ENCODE measurements around the gene ARHGEF25.

The ARHGEF25 gene

GRCh38 chr12:57620936-57621496 is 9.8 kb downstream of the ARHGEF25 start:
- no peak for TF ChIP-seq CTCF (conservative IDR thresholded peaks at IDR 0.05)
- H3K27ac ChIP-seq = peak overlapping the region; percentile 46; the same call in 1 of the 2 replicates

GRCh38 chr12:57621497-57622292 is 10.5 kb downstream of the ARHGEF25 start:
- TF ChIP-seq CTCF (conservative IDR thresholded peaks at IDR 0.05) = peak; percentile 98
- peak overlapping the region; percentile 46; the same call in 1 of the 2 replicates for H3K27ac ChIP-seq

- no peak for TF ChIP-seq CTCF (conservative IDR thresholded peaks at IDR 0.05)
- H3K27ac ChIP-seq = no peak overlapping the region; the same call in 1 of the 2 replicates
These were observed 11.3 kb downstream of the ARHGEF25 start for GRCh38 chr12:57622293-57623245.

GRCh38 chr12:57623385-57623784 is 12.2 kb downstream of the ARHGEF25 start:
- no peak for TF ChIP-seq CTCF (conservative IDR thresholded peaks at IDR 0.05)

GRCh38 chr12:57623811-57624390 is 12.7 kb downstream of the ARHGEF25 start:
- H3K27ac ChIP-seq = no peak overlapping the region
- no peak for TF ChIP-seq CTCF (conservative IDR thresholded peaks at IDR 0.05)

More at GRCh38 chr12:57623385-57623784, 12.2 kb downstream of the ARHGEF25 start:
- no peak overlapping the region for H3K27ac ChIP-seq

GRCh38 chr12:57624441-57625220 is 13.4 kb downstream of the ARHGEF25 start:
- TF ChIP-seq CTCF (conservative IDR thresholded peaks at IDR 0.05) = no peak
- no peak overlapping the region for H3K27ac ChIP-seq
